Tibial nerve (tissue), 4 donors: ENCODE results near the gene UQCR10.

Source experiments
- EP300 ChIP-seq, 2 donors: sonication (generic); formaldehyde crosslinking; IDR thresholded peaks; one replicate each; pipeline ENCODE4 v1.6.1; 2017; ENCODE audit warnings: antibody characterized with exemption in 2 of 2, mild to moderate bottlenecking in 1 of 2
- POLR2A ChIP-seq, 2 donors: fragments of 450-650 bp; IDR thresholded peaks; one replicate each; pipeline ENCODE4 v1.6.1; 2017; ENCODE audit warnings: antibody characterized with exemption in 2 of 2, mild to moderate bottlenecking in 2 of 2, moderate library complexity in 2 of 2
- TF ChIP-seq, protein P1 (sequence below), 5 experiments: fragments of 200-600 bp in 3 of 5; fragments of 450-650 bp in 2 of 5; sonication (generic) in 3 of 5; IDR thresholded peaks; one replicate each; pipeline ENCODE4 v1.5.1; 2016 to 2019; ENCODE audit warnings: antibody characterized with exemption in 5 of 5, mild to moderate bottlenecking in 3 of 5, moderate library complexity in 2 of 5

DNA sequence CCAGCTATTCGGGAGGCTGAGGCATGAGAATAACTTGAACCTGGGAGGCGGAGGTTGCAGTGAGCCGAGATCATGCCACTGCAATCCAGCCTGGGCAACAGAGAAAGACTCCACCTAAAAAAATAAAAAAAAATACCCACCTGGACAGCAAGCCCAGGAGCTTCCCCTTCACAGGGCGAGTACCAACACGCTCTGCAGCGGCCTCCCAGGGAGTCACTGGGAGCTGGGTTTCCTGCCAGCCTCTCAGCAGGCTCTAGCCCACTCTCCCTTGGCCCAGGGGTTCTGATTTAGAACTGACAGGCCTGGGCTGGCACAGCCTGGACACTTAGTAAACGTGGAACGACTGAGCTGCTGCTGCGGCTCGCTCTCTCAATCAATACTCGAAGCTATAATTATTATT, 49.4 kb upstream of the UQCR10 start:
- TF ChIP-seq, protein P1, sequence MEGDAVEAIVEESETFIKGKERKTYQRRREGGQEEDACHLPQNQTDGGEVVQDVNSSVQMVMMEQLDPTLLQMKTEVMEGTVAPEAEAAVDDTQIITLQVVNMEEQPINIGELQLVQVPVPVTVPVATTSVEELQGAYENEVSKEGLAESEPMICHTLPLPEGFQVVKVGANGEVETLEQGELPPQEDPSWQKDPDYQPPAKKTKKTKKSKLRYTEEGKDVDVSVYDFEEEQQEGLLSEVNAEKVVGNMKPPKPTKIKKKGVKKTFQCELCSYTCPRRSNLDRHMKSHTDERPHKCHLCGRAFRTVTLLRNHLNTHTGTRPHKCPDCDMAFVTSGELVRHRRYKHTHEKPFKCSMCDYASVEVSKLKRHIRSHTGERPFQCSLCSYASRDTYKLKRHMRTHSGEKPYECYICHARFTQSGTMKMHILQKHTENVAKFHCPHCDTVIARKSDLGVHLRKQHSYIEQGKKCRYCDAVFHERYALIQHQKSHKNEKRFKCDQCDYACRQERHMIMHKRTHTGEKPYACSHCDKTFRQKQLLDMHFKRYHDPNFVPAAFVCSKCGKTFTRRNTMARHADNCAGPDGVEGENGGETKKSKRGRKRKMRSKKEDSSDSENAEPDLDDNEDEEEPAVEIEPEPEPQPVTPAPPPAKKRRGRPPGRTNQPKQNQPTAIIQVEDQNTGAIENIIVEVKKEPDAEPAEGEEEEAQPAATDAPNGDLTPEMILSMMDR (IDR thresholded peaks at IDR 0.05): no peak
- TF ChIP-seq POLR2A (IDR thresholded peaks at IDR 0.05) (no peak), EP300 (IDR thresholded peaks at IDR 0.05) (no peak)
